DND-41 (cell line): ENCODE results near the gene MORN3.
"Not testable (repeated sequence)": the region's sequence is repeated elsewhere in the genome, so short reads cannot be mapped to it uniquely, and the experiment has no call there.

Experiments used
- ATAC-seq: fragments of 200-7000 bp; cut with Tn5 transposase; 3 replicates; pipeline ENCODE4 v1.9.1; 2021; ENCODE audit warnings: low read depth; ENCODE audit not compliant: insufficient read depth
- DNase-seq: peaks from one replicate; pipeline ENCODE4 v3.0.0-alpha.2; 2020
- H2AFZ ChIP-seq: 2 replicates; pipeline ENCODE4 v1.6.0; 2012; ENCODE audit warnings: low read depth, low read length
- H3K27ac ChIP-seq: 2 replicates; pipeline ENCODE4 v1.5.1; 2012; ENCODE audit warnings: low read length, inconsistent platforms
- H3K27me3 ChIP-seq: fragments of 200-600 bp; sonication (generic); 2 replicates; pipeline ENCODE4 v1.6.0; 2012; ENCODE audit warnings: low read length, mild to moderate bottlenecking, inconsistent platforms; ENCODE audit not compliant: insufficient read depth, poor library complexity
- H3K36me3 ChIP-seq: 2 replicates; pipeline ENCODE4 v1.5.1; 2012; ENCODE audit warnings: low read length, inconsistent platforms; ENCODE audit not compliant: insufficient read depth
- H3K4me1 ChIP-seq: 2 replicates; pipeline ENCODE4 v1.5.1; 2012; ENCODE audit warnings: mild to moderate bottlenecking, low read length; ENCODE audit not compliant: insufficient read depth
- H3K4me2 ChIP-seq: 2 replicates; pipeline ENCODE4 v1.6.0; 2012; ENCODE audit warnings: mild to moderate bottlenecking, moderate library complexity, low read length, inconsistent platforms; ENCODE audit not compliant: insufficient read depth
- H3K4me3 ChIP-seq, 2 experiments: fragments of 200-600 bp in 1 of 2; shearing (Covaris generic) in 1 of 2; 2 replicates each; pipeline ENCODE4 v1.5.1; 2012 to 2016; ENCODE audit warnings: inconsistent platforms in 2 of 2, low read length in 2 of 2, mild to moderate bottlenecking in 2 of 2, low read depth in 1 of 2, moderate library complexity in 1 of 2
- H3K79me2 ChIP-seq: 2 replicates; pipeline ENCODE4 v1.6.0; 2012; ENCODE audit warnings: low read length, inconsistent platforms; ENCODE audit not compliant: insufficient read depth
- H3K9ac ChIP-seq: 2 replicates; pipeline ENCODE4 v1.6.0; 2012; ENCODE audit warnings: low read depth, mild to moderate bottlenecking, inconsistent platforms, low read length, moderate library complexity
- H3K9me3 ChIP-seq: 2 replicates; pipeline ENCODE4 v1.5.1; 2012; ENCODE audit warnings: low read length, moderate library complexity, mild to moderate bottlenecking, inconsistent platforms; ENCODE audit not compliant: insufficient read depth, severe bottlenecking
- H4K20me1 ChIP-seq: 2 replicates; pipeline ENCODE4 v1.6.0; 2012; ENCODE audit warnings: low read length; ENCODE audit not compliant: insufficient read depth
- EZH2 ChIP-seq: IDR thresholded peaks from 3 replicates; pipeline ENCODE4 v1.6.1; 2012; ENCODE audit warnings: borderline replicate concordance, low read depth, mild to moderate bottlenecking, moderate library complexity, low read length, inconsistent platforms; ENCODE audit not compliant: severe bottlenecking
- TF ChIP-seq, protein P1 (sequence below): IDR thresholded peaks from 2 replicates; pipeline ENCODE4 v1.5.1; 2012; ENCODE audit warnings: borderline replicate concordance, low read length, moderate library complexity, mild to moderate bottlenecking; ENCODE audit not compliant: poor library complexity, severe bottlenecking; ENCODE audit errors: extremely low read depth

MORN3 gene

DNA sequence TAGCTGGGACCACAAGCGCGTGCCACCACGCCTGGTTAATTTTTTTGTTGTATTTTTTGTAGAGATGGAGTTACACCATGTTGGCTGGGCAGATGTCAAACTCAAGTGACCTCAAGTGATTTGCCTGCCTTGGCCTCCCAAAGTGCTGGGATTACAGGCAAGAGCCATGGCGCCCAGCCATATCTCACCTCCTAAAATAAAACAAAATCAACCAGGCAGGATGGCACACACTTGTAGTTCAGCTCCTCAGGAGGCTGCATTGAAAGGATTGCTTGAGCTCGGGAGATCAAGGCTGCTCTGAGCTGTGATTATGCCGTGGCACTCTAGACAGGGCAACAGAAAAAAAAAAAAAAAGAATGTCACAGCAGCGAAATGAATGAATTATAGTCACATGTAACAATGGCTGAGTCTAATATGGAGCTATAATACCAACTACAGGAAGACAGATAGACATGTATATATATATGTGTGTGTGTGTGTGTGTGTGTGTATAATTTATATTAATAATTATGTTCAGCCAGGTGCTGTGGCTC lies 23.8 kb upstream of the MORN3 start:
- no peaks in the 10 kb centered on the region for H3K36me3 ChIP-seq
- no peak overlapping the region for H3K9ac ChIP-seq
- ATAC-seq (no peak), DNase-seq (no peak)
- H3K9me3 ChIP-seq: no peaks in the 10 kb centered on the region
- no peak overlapping the region for H3K4me2 ChIP-seq
- no peak overlapping the region for H3K4me3 ChIP-seq
- no peaks in the 10 kb centered on the region for H3K27me3 ChIP-seq
- TF ChIP-seq, protein P1, sequence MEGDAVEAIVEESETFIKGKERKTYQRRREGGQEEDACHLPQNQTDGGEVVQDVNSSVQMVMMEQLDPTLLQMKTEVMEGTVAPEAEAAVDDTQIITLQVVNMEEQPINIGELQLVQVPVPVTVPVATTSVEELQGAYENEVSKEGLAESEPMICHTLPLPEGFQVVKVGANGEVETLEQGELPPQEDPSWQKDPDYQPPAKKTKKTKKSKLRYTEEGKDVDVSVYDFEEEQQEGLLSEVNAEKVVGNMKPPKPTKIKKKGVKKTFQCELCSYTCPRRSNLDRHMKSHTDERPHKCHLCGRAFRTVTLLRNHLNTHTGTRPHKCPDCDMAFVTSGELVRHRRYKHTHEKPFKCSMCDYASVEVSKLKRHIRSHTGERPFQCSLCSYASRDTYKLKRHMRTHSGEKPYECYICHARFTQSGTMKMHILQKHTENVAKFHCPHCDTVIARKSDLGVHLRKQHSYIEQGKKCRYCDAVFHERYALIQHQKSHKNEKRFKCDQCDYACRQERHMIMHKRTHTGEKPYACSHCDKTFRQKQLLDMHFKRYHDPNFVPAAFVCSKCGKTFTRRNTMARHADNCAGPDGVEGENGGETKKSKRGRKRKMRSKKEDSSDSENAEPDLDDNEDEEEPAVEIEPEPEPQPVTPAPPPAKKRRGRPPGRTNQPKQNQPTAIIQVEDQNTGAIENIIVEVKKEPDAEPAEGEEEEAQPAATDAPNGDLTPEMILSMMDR: no peak
- no peak for TF ChIP-seq EZH2
- no peak overlapping the region for H2AFZ ChIP-seq
- no peaks in the 10 kb centered on the region for H3K79me2 ChIP-seq
- H3K4me1 ChIP-seq: peaks cover 7% of the 10 kb centered on the region
- H3K27ac ChIP-seq: no peak overlapping the region
- no peaks in the 10 kb centered on the region for H4K20me1 ChIP-seq

DNA sequence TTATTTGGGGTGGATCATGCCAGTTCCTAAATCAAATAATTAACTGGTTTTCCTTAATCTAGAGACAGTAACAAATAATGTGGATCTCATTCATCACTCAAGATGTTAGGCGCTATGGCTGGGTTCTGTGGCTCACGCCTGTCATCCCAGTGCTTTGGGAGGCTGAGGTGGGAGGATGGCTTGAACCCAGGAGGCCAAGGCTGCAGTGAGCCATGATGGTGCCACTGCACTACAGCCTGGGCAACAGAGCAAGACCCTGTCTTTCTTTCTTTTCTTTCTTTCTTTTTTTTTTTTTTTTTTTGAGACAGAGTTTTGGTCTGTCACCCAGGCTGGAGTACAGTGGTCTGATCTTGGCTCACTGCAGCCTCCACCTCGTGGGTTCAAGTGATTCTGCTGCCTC lies 23.3 kb upstream of the MORN3 start:
- H3K27ac ChIP-seq, ATAC-seq, H3K4me2 ChIP-seq, H3K27me3 ChIP-seq, H3K4me3 ChIP-seq, DNase-seq, H3K9me3 ChIP-seq, H4K20me1 ChIP-seq, H3K79me2 ChIP-seq, H3K9ac ChIP-seq, H3K4me1 ChIP-seq, H3K36me3 ChIP-seq, H2AFZ ChIP-seq: not testable (repeated sequence)

DNA sequence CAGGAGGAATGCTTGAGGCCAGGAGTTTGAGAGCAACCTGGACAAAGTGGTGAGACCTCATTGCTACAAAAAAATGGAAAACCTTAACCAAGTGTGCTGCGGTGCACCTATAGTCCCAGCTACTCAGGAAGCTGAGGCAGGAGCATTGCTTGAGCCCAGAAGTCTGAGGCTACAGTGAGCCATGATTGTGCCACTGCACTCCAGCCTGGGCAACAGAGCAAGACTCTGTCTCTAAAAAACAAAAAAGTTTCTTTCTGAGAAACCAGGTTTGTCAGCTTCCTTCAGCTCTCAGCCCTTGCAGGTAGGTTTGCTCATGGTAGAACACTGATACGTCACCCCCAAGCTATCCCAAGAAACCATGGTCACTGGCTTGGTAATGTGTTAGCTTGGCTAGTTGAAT lies 20.0 kb upstream of the MORN3 start:
- no peak for TF ChIP-seq EZH2
- TF ChIP-seq, protein P1: no peak

DNA sequence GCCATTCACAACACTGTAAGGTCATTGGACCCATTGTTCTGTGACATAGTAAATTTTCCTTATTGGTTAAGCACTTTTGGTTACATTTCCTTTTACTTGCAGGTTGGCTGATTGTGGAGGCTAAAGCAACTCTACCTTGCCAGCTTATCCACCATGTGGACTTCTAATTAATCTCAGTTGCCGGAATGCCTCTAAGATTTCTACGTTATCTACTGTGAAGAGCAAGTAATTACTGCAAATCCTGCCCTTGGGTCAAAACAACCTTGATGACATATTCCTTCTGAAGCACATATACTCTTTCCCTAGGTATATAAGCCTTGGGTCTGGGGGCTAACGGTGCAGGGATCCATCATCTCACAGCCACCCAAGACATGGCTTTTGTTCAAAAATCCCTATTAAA lies 19.5 kb upstream of the MORN3 start:
- no peaks in the 10 kb centered on the region for H3K79me2 ChIP-seq
- no peaks in the 10 kb centered on the region for H4K20me1 ChIP-seq
- H3K27ac ChIP-seq: no peak overlapping the region
- no peak for DNase-seq
- peaks cover 12% of the 10 kb centered on the region for H3K4me1 ChIP-seq
- TF ChIP-seq, protein P1: no peak
- no peak for TF ChIP-seq EZH2
- no peak overlapping the region for H3K4me3 ChIP-seq
- no peaks in the 10 kb centered on the region for H3K9me3 ChIP-seq
- no peak overlapping the region for H3K9ac ChIP-seq
- H3K27me3 ChIP-seq: no peaks in the 10 kb centered on the region
- no peak overlapping the region for H2AFZ ChIP-seq
- H3K4me2 ChIP-seq: no peak overlapping the region
- H3K36me3 ChIP-seq: no peaks in the 10 kb centered on the region
- no peak for ATAC-seq

More for the DNA sequence above, 20.0 kb upstream of the MORN3 start:
- no peak overlapping the region for H3K4me2 ChIP-seq
- H3K4me1 ChIP-seq: peaks cover 12% of the 10 kb centered on the region
- H3K9ac ChIP-seq: no peak overlapping the region
- no peaks in the 10 kb centered on the region for H3K79me2 ChIP-seq
- no peak overlapping the region for H3K4me3 ChIP-seq
- no peak overlapping the region for H2AFZ ChIP-seq
- no peak overlapping the region for H3K27ac ChIP-seq
- no peaks in the 10 kb centered on the region for H4K20me1 ChIP-seq
- H3K9me3 ChIP-seq: no peaks in the 10 kb centered on the region
- H3K36me3 ChIP-seq: no peaks in the 10 kb centered on the region
- ATAC-seq (no peak), DNase-seq (no peak)
- no peaks in the 10 kb centered on the region for H3K27me3 ChIP-seq

DNA sequence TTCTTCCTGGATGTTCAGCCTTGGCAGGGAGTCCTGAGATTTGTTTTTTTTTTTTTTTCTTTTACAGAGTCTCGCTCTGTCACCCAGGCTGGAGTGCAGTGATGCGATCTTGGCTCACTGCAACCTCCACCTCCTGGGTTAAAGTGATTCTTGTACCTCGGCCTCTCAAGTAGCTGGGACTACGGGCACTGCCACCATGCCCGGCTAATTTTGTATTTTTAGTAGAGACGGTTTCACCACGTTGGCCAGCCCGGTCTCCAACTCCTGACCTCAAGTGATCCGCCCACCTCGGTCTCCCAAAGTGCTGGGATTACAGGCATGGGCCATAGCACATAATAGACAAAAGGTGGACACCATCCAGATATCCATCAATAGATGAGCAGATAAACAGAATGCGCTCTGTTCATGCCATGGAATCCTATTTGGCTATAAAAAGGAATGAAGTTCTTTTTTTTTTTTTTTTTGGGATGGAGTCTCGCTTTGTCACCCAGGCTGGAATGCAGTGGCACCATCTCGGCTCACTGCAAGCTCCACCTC lies 10.3 kb upstream of the MORN3 start:
- H3K4me2 ChIP-seq, H3K79me2 ChIP-seq, H3K4me1 ChIP-seq, H4K20me1 ChIP-seq, H2AFZ ChIP-seq, H3K27me3 ChIP-seq, ATAC-seq, H3K4me3 ChIP-seq, H3K36me3 ChIP-seq, H3K9ac ChIP-seq, DNase-seq, H3K9me3 ChIP-seq, H3K27ac ChIP-seq: not testable (repeated sequence)
